Heart right ventricle (tissue), 16 donors: Measurements from ENCODE around the gene TNFRSF25. TPM values are rescaled to one million over a fixed set of nuclear protein-coding genes. Genes with fewer than 3 reads are reported as not detected.

Experiments used
- ATAC-seq, 8 donors: fragments of 200-7000 bp; cut with Tn5 transposase; one replicate each; pipeline ENCODE4 v1.9.1; 2020; ENCODE audit warnings: mild to moderate bottlenecking in 8 of 8, moderate library complexity in 8 of 8, moderate number of reproducible peaks in 1 of 8
- DNase-seq, 2 donors: peaks; one replicate each; pipeline ENCODE4 v3.0.0-alpha.2; 2020
- H3K27ac ChIP-seq, 10 donors: fragments of 200-600 bp; sonication (generic) in 2 of 10; one replicate each; pipeline versions ENCODE4 v1.5.0 to v1.8.0; 2020 to 2022; ENCODE audit warnings: mild to moderate bottlenecking in 3 of 10
- H3K27me3 ChIP-seq, 7 donors: fragments of 200-600 bp; one replicate each; pipeline ENCODE4 v1.8.0; 2021 to 2022; ENCODE audit warnings: mild to moderate bottlenecking in 2 of 7
- H3K36me3 ChIP-seq, 9 donors: fragments of 200-600 bp; sonication (generic) in 1 of 9; one replicate each; pipeline versions ENCODE4 v1.5.0 to v1.8.0; 2020 to 2022; ENCODE audit warnings: mild to moderate bottlenecking in 2 of 9
- H3K4me1 ChIP-seq, 9 donors: fragments of 200-600 bp; sonication (generic) in 1 of 9; one replicate each; pipeline versions ENCODE4 v1.5.0 to v1.8.0; 2020 to 2022; ENCODE audit warnings: mild to moderate bottlenecking in 4 of 9
- H3K4me3 ChIP-seq, 10 donors: fragments of 200-600 bp; sonication (generic) in 2 of 10; one replicate each; pipeline versions ENCODE4 v1.5.0 to v1.8.0; 2020 to 2022; ENCODE audit warnings: mild to moderate bottlenecking in 7 of 10, moderate library complexity in 2 of 10
- H3K9me3 ChIP-seq, 11 donors: fragments of 200-600 bp in 10 of 11; sonication (generic) in 2 of 11; one replicate each; pipeline versions ENCODE4 v1.5.0 to v1.8.0; 2013 to 2022; ENCODE audit warnings: mild to moderate bottlenecking in 2 of 11, control low read depth in 1 of 11, moderate library complexity in 1 of 11
- WGBS, 2 donors: extraction: QIAGEN DNeasy Blood & Tissue Kit; methylation state at CpG; one replicate each; pipeline ENCODE4 v1.1.7; 2013; ENCODE audit warnings: inconsistent platforms in 1 of 2; 5-methylcytosine and 5-hydroxymethylcytosine counted together
- intact Hi-C, 10 donors: fragments of 100-400 bp; cut with DNase I; formaldehyde crosslinking; loops; one replicate each; pipeline versions ENCODE4 v1.11.1 to v1.14.2; 2022
- polyA plus RNA-seq, 2 donors: library from polyadenylated mRNA; stranded (reverse); fragments of 200-250 nt; gene quantifications; one replicate each; pipeline ENCODE4 v1.2.3, GENCODE V29; 2013
- total RNA-seq, 10 donors: library from RNA; stranded (reverse); fragmentation: NEBNext Ultra II Directional in 3 of 10; extraction: Animal tissue kit (Norgen Biotek cat#: 25700) in 3 of 10; gene quantifications; one replicate each; pipeline versions ENCODE4 v1.2.1 to v1.2.4, GENCODE V29; 2021 to 2023
- TF ChIP-seq, protein P1 (sequence below), 9 donors: fragments of 200-600 bp; sonication (generic) in 2 of 9; IDR thresholded peaks; one replicate each; pipeline versions ENCODE4 v1.5.0 to v1.8.0; 2021 to 2022; ENCODE audit warnings: antibody characterized with exemption in 9 of 9, mild to moderate bottlenecking in 5 of 9, moderate library complexity in 1 of 9
- donor health status: Arrhythmogenic right ventricular cardiomyopathy.
- donor health status: ischemic (EF 13 %, LVEDD 7.1; RV severe dilation, severe dysfunction).
- donor health status: healthy with polysubstance abuse.
- donor health status: DM: no; HTN: yes; CAD: no.
- donor health status: DM: no; HTN: no; CAD: no.
- donor health status: ischemic (EF 25% LVEDD 6.9; RV normal size, moderate dysfunction).
- donor health status: ischemic (EF 25% LVEDD 5.7; RV mildly dilated, moderate dysfunction).
- donor health status: healthy.
- donor health status: DM: yes; HTN: yes; CAD: no.
- donor health status: Ischemic cardiomyopathy.
- donor health status: ischemic (EF 35%, LVEDD 5.7; RV mildly dilated, moderate dysfunction).
- donor health status: nonischemic (EF 11% LVEDD 7.7; RV severe dilation, severe dysfunction).
- donor health status: DM: yes; HTN: yes; CAD: no.
- donor health status: PGD.
- donor health status: ischemic (EF 29% LVEDD 5.4; RV normal size, mild dysfunction).
- donor health status: nonischemic (EF 23%, LVEDD 6.1; RV moderate dilation, normal function).

TNFRSF25 gene
- total and polyA plus RNA-seq, 12 donors = 4.0 to 43.1 (median 7.3) TPM

GRCh38 chr1:6507461-6507911 is 41.5 kb upstream of the TNFRSF25 start:
- no peak overlapping the region for H3K4me3 ChIP-seq
- H3K27me3 ChIP-seq = no peaks in the 10 kb centered on the region
- peak in 1 of 2 donors; percentile 14 for DNase-seq
- no peak for ATAC-seq
- no peaks in the 10 kb centered on the region for H3K9me3 ChIP-seq
- intact Hi-C loops = no loop called here
- H3K27ac ChIP-seq = peak overlapping the region in 2 of 10 donors; percentile 22 to 31
- TF ChIP-seq, protein P1, sequence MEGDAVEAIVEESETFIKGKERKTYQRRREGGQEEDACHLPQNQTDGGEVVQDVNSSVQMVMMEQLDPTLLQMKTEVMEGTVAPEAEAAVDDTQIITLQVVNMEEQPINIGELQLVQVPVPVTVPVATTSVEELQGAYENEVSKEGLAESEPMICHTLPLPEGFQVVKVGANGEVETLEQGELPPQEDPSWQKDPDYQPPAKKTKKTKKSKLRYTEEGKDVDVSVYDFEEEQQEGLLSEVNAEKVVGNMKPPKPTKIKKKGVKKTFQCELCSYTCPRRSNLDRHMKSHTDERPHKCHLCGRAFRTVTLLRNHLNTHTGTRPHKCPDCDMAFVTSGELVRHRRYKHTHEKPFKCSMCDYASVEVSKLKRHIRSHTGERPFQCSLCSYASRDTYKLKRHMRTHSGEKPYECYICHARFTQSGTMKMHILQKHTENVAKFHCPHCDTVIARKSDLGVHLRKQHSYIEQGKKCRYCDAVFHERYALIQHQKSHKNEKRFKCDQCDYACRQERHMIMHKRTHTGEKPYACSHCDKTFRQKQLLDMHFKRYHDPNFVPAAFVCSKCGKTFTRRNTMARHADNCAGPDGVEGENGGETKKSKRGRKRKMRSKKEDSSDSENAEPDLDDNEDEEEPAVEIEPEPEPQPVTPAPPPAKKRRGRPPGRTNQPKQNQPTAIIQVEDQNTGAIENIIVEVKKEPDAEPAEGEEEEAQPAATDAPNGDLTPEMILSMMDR (IDR thresholded peaks at IDR 0.05) = no peak
- peaks cover 3 to 30% (median 7%) of the 10 kb centered on the region in 9 donors for H3K4me1 ChIP-seq
- no peaks in the 10 kb centered on the region for H3K36me3 ChIP-seq
- WGBS, 2 donors = 81 to 85% methylated on average over 12 of the region's 12 CpGs

DNA sequence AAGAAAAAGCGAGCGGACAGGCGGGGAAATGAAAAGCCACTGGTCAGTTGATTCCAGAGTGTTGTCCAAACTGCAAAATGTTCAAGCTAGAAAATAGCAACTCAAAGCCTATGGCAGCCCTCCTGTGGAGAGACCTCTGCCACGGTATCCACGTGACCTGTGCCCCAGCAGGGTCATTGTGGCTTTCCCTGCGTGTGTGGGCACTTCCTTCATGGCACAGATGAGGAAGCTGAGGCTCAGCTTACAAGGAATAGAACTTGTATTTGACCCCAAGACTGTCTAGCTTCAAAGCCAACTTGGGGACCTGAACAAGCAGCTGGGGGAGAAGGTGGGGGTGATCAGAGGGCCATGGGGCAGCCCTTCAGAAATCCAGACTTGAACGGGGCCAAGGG is 41.1 kb upstream of the TNFRSF25 start:
- DNase-seq = no peak
- H3K4me3 ChIP-seq = no peak overlapping the region
- WGBS, 2 donors = 77 to 92% methylated on average over 7 of the region's 7 CpGs
- TF ChIP-seq, protein P1 (IDR thresholded peaks at IDR 0.05) = no peak
- no peaks in the 10 kb centered on the region for H3K27me3 ChIP-seq
- no peaks in the 10 kb centered on the region for H3K9me3 ChIP-seq
- H3K4me1 ChIP-seq = peaks cover 8 to 35% (median 12%) of the 10 kb centered on the region in 9 donors
- H3K27ac ChIP-seq = peak overlapping the region in 1 of 10 donors; percentile 22
- H3K36me3 ChIP-seq = no peaks in the 10 kb centered on the region
- intact Hi-C loops = no loop called here
- ATAC-seq = no peak

DNA sequence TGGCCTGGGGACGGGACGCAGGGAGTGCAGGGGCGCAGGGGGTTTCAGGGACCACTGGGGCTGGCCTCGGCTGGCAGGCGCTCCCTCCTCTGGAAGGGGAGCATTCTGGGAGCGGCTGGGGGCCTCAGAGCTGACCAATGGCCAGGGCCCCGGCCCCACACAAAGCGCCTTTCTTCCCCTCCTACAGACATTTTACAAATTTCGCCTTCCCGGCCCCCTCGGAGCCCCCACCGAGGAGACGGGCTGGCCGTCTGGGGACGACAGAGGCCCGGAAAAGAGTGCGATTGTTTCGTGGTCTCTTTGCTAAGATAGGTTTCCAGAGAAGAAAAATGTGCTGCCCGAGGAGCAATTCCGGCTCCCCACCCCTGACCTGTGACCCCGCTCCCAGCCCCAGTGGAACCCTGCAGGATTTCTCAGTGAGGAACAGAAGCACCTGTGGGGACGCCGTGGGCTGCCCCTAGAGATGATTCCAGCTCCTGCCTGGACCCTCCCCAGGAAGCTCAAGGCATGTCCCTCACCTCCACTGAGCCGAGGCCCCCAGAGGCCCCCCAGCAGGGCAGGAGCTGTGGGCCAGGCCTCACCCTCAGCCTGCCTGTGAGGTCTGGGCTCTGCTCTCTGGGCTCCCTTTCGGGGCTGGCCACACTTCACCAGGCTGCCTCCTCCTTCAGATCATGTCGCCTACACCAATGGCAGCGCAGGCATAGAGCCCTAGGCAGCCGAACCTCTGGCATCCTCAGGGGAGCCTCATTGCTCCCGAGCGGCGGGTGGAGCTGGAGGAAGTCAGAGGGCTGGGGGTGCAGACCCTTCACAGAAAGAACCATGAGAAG is 40.5 kb upstream of the TNFRSF25 start:
- Histone ChIP-seq H3K4me1 (peaks cover 14 to 41% (median 18%) of the 10 kb centered on the region in 9 donors), H3K9me3 (no peaks in the 10 kb centered on the region), H3K4me3 (no peak overlapping the region), H3K27me3 (no peaks in the 10 kb centered on the region), H3K36me3 (no peaks in the 10 kb centered on the region), H3K27ac (peak overlapping the region in 1 of 10 donors; percentile 22)
- WGBS, 2 donors = 80 to 81% methylated on average over 30 to 31 of the region's 31 CpGs
- TF ChIP-seq, protein P1 (IDR thresholded peaks at IDR 0.05) = no peak
- ATAC-seq = no peak
- intact Hi-C loops = no loop called here
- no peak for DNase-seq

DNA sequence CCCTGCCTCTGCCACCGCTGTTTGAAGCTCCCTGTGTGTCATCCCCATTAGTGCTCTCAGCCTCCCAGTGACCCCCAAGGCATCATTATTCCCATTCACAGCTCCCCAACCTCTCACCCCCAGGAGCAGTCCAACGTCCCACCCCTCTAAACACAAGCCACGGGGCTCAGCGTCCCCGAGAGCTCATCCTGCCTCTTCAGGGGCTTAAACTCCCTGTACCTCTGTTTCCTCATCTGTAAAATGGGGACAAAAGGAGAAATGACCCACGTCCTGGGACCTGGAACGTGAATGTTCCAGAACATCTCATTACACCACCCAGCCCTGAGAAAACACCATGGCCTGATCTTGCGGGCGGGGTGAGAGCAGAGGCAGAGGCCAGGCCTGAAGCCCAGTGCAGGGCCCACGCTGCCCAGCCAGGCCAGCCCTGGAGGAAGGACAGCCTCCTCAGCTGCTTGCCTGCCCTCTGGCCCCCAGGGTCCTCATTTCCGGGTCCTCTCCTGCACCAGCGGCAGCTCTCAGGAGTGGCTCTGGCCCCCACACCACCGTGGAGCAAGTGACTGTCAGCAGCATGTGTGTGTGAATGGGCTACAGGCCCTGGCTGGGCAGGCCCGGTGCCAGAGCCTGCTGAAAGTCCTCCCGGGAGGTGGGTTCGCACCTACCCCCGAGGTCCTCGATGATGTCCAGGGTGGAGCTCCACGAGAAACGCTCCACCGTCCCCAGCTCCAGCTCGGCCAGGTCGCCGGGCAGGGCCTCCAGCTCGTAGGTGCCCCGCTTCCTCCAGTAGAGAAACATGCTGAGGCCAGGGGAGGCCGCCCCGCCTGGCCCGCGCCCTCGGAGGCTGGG is 39.6 kb upstream of the TNFRSF25 start:
- intact Hi-C loops = no loop called here
- no peak overlapping the region for H3K27ac ChIP-seq
- ATAC-seq (no peak), DNase-seq (no peak)
- H3K4me1 ChIP-seq = peaks cover 21 to 49% (median 25%) of the 10 kb centered on the region in 9 donors
- H3K4me3 ChIP-seq = no peak overlapping the region
- WGBS, 2 donors = 86 to 88% methylated on average over 31 of the region's 31 CpGs
- H3K36me3 ChIP-seq = no peaks in the 10 kb centered on the region
- H3K27me3 ChIP-seq = no peaks in the 10 kb centered on the region
- no peaks in the 10 kb centered on the region for H3K9me3 ChIP-seq
- TF ChIP-seq, protein P1 (IDR thresholded peaks at IDR 0.05) = no peak
